Fibroblast of skin of left quadriceps (primary cell): ENCODE measurements around the gene CAPN3.
A peak's percentile ranks its signal among the peaks of the same experiment; 100 is the strongest.

Experiments used
- DNase-seq, 2 experiments: peaks; one replicate each; pipeline ENCODE4 v3.0.0-alpha.2; 2013; ENCODE audit warnings: low read depth in 2 of 2

CAPN3 gene

GRCh38 chr15:42356851-42357250 is 2.5 kb upstream of the CAPN3 start:
- DNase-seq, result no peak

- DNase-seq, result no peak
Observed at GRCh38 chr15:42358141-42358540, 1.2 kb upstream of the CAPN3 start.

- no peak for DNase-seq
Observed at GRCh38 chr15:42359985-42360384, 684 bp downstream of the CAPN3 start.

GRCh38 chr15:42360535-42361112 is 1.3 kb downstream of the CAPN3 start:
- DNase-seq, result no peak

- no peak for DNase-seq
Observed at GRCh38 chr15:42363487-42363886, 4.2 kb downstream of the CAPN3 start.

- no peak for DNase-seq
Observed at GRCh38 chr15:42363942-42364341, 4.6 kb downstream of the CAPN3 start.

- DNase-seq, result no peak
Observed at GRCh38 chr15:42364529-42364928, 5.2 kb downstream of the CAPN3 start.

GRCh38 chr15:42365921-42366550 is 6.7 kb downstream of the CAPN3 start:
- no peak for DNase-seq

- DNase-seq, result no peak
Observed at GRCh38 chr15:42367041-42367440, 7.7 kb downstream of the CAPN3 start.

GRCh38 chr15:42368096-42368495 is 8.8 kb downstream of the CAPN3 start:
- DNase-seq, result no peak

- no peak for DNase-seq
Observed at GRCh38 chr15:42371096-42371495, 11.8 kb downstream of the CAPN3 start.

- DNase-seq, result no peak
Observed at GRCh38 chr15:42373274-42373673, 14.0 kb downstream of the CAPN3 start.

- no peak for DNase-seq
Observed at GRCh38 chr15:42373936-42374335, 14.6 kb downstream of the CAPN3 start.

GRCh38 chr15:42374810-42375209 is 15.5 kb downstream of the CAPN3 start:
- no peak for DNase-seq

- DNase-seq, result no peak
Observed at GRCh38 chr15:42375252-42375651, 16.0 kb downstream of the CAPN3 start.

GRCh38 chr15:42375941-42376340 is 16.6 kb downstream of the CAPN3 start:
- no peak for DNase-seq

- no peak for DNase-seq
Observed at GRCh38 chr15:42378011-42378410, 18.7 kb downstream of the CAPN3 start.

- no peak for DNase-seq
Observed at GRCh38 chr15:42384597-42384996, 25.3 kb downstream of the CAPN3 start.

GRCh38 chr15:42385206-42385979 is 26.1 kb downstream of the CAPN3 start:
- peak; percentile 14 to 20 for DNase-seq

GRCh38 chr15:42385980-42386700 is 26.8 kb downstream of the CAPN3 start:
- DNase-seq, result no peak

GRCh38 chr15:42387603-42388002 is 28.3 kb downstream of the CAPN3 start:
- DNase-seq, result no peak

- no peak for DNase-seq
Observed at GRCh38 chr15:42392309-42393024, 33.2 kb downstream of the CAPN3 start.
